HCT116 (cell line): ENCODE measurements around the gene CCDC57. TPM values are rescaled to one million over a fixed set of nuclear protein-coding genes. Genes with fewer than 3 reads are reported as not detected.
A peak's percentile ranks its signal among the peaks of the same experiment; 100 is the strongest.

Source experiments
- ATAC-seq: fragments of 200-7000 bp; cut with Tn5 transposase; 2 replicates; pipeline ENCODE4 v1.9.1; 2020; ENCODE audit warnings: mild to moderate bottlenecking, moderate library complexity
- BruUV-seq: library from RNA; stranded (reverse); fragments of 400-500 nt; replicated peaks from 2 replicates; lab custom pipeline; 2021; lab: Mats Ljungman, UMichigan
- CTCF ChIA-PET: fragments of 300-600 bp; sonication (Branson Sonifier 250); formaldehyde crosslinking; loops from one replicate; lab custom pipeline; 2021; ENCODE audit warnings: antibody characterized with exemption; lab: Charles Lee
- POLR2A ChIA-PET: fragments of 300-600, 350-600 bp; sonication (Branson Sonifier 250); formaldehyde crosslinking; loops from one replicate; lab custom pipeline; 2021; ENCODE audit warnings: antibody characterized with exemption; lab: Charles Lee
- RAD21 ChIA-PET, 2 experiments: fragments of 300-600 bp; sonication (Branson Sonifier 250); formaldehyde crosslinking; loops; one replicate each; lab custom pipeline; 2023; ENCODE audit warnings: low total read pairs in 2 of 2; ENCODE audit not compliant: uncharacterized antibody in 2 of 2, unreplicated experiment in 2 of 2, low non-redundant PET in 1 of 2; lab: Charles Lee
- DNase-seq: peaks from one replicate; pipeline ENCODE4 v3.0.0-alpha.2; 2010; ENCODE audit warnings: low read depth, low spot score
- H2AFZ ChIP-seq: fragments of 200-600 bp; shearing (Covaris generic), sonication (generic); 2 replicates; pipeline ENCODE4 v1.6.1; 2017; ENCODE audit warnings: low read depth, mixed run types, mixed read lengths, antibody characterized with exemption, low read length; ENCODE audit not compliant: poor library complexity, severe bottlenecking
- H3K27ac ChIP-seq: 2 replicates; pipeline ENCODE4 v1.5.1; 2012; ENCODE audit warnings: low read depth, low read length
- H3K27me3 ChIP-seq: fragments of 200-600 bp; sonication (generic); 2 replicates; pipeline ENCODE4 v1.6.1; 2016; ENCODE audit warnings: mixed run types, low read length, mixed read lengths; ENCODE audit not compliant: insufficient read depth
- H3K36me3 ChIP-seq, 2 experiments: fragments of 200-500 bp in 1 of 2; fragments of 200-600 bp in 1 of 2; sonication (Bioruptor generic) in 1 of 2; sonication (generic) in 1 of 2; 2 replicates each; pipeline versions ENCODE4 v1.5.1 to v1.6.1; 2014 to 2016; ENCODE audit warnings: low read length in 2 of 2, inconsistent platforms in 1 of 2, mixed read lengths in 1 of 2, mixed run types in 1 of 2; ENCODE audit not compliant: insufficient read depth in 2 of 2, control insufficient read depth in 1 of 2
- H3K4me1 ChIP-seq, 2 experiments: fragments of 200-600 bp in 1 of 2; sonication (generic) in 1 of 2; 2 replicates each; pipeline versions ENCODE4 v1.5.1 to v1.6.1; 2012 to 2017; ENCODE audit warnings: low read length in 2 of 2, inconsistent platforms in 1 of 2, mild to moderate bottlenecking in 1 of 2, mixed read lengths in 1 of 2, mixed run types in 1 of 2, moderate library complexity in 1 of 2; ENCODE audit not compliant: insufficient read depth in 2 of 2, control insufficient read depth in 1 of 2
- H3K4me2 ChIP-seq: fragments of 200-600 bp; sonication (generic); 2 replicates; pipeline ENCODE4 v1.6.1; 2017; ENCODE audit warnings: mixed run types, low read length, mixed read lengths
- H3K4me3 ChIP-seq, 2 experiments: fragments of 200-600 bp in 1 of 2; sonication (generic) in 1 of 2; replicated peaks in 1 of 2; 2 replicates each; pipeline ENCODE4 v1.5.1; 2011 to 2016; ENCODE audit warnings: low read length in 2 of 2, control low read depth in 1 of 2, low read depth in 1 of 2, mild to moderate bottlenecking in 1 of 2, mixed read lengths in 1 of 2, mixed run types in 1 of 2
- H3K79me2 ChIP-seq: fragments of 200-600 bp; sonication (generic); 2 replicates; pipeline ENCODE4 v1.6.1; 2017; ENCODE audit warnings: mild to moderate bottlenecking, mixed run types, low read length, moderate library complexity, mixed read lengths; ENCODE audit not compliant: insufficient read depth
- H3K9ac ChIP-seq: fragments of 200-600 bp; sonication (generic); 2 replicates; pipeline ENCODE4 v1.6.1; 2016; ENCODE audit warnings: low read length, mixed read lengths
- H3K9me2 ChIP-seq: fragments of 200-600 bp; sonication (generic), shearing (Covaris generic); 2 replicates; pipeline ENCODE4 v1.6.1; 2017; ENCODE audit warnings: mixed run types, mild to moderate bottlenecking, moderate library complexity; ENCODE audit not compliant: insufficient read depth
- H3K9me3 ChIP-seq, 2 experiments: fragments of 200-500 bp in 1 of 2; fragments of 200-600 bp in 1 of 2; sonication (Bioruptor generic) in 1 of 2; sonication (generic) in 1 of 2; 2 replicates each; pipeline ENCODE4 v1.6.1; 2014 to 2017; ENCODE audit warnings: low read length in 2 of 2, mixed read lengths in 2 of 2, inconsistent platforms in 1 of 2, low read depth in 1 of 2, mild to moderate bottlenecking in 1 of 2, mixed run types in 1 of 2, moderate library complexity in 1 of 2; ENCODE audit not compliant: control insufficient read depth in 1 of 2, insufficient read depth in 1 of 2
- H4K20me1 ChIP-seq: fragments of 200-600 bp; sonication (generic), shearing (Covaris generic); 2 replicates; pipeline ENCODE4 v1.6.1; 2017; ENCODE audit warnings: mixed run types, mild to moderate bottlenecking, moderate library complexity; ENCODE audit not compliant: insufficient read depth
- CEBPB ChIP-seq: IDR thresholded peaks from 2 replicates; pipeline ENCODE4 v1.6.1; 2012; ENCODE audit warnings: low read depth
- EGR1 ChIP-seq: IDR thresholded peaks from 2 replicates; pipeline ENCODE4 v1.6.1; 2012; ENCODE audit warnings: low read depth
- ELF1 ChIP-seq: IDR thresholded peaks from 2 replicates; pipeline ENCODE4 v1.6.1; 2012; ENCODE audit warnings: low read depth, borderline replicate concordance
- EZH2 ChIP-seq: fragments of 200-600 bp; sonication (generic); IDR thresholded peaks from 2 replicates; pipeline ENCODE4 v1.6.1; 2017; ENCODE audit warnings: antibody characterized with exemption, mixed run types
- FOSL1 ChIP-seq: IDR thresholded peaks from 2 replicates; pipeline ENCODE4 v1.6.1; 2012; ENCODE audit warnings: low read depth
- POLR2A ChIP-seq: IDR thresholded peaks from 2 replicates; pipeline ENCODE4 v1.7.0; 2011; ENCODE audit warnings: borderline replicate concordance; ENCODE audit not compliant: insufficient read depth, insufficient read length; ENCODE audit errors: extremely low read depth
- POLR2AphosphoS5 ChIP-seq: IDR thresholded peaks from 2 replicates; pipeline ENCODE4 v1.6.1; 2011; ENCODE audit warnings: mild to moderate bottlenecking, low read depth, low read length, moderate library complexity
- RAD21 ChIP-seq: IDR thresholded peaks from 2 replicates; pipeline ENCODE4 v1.6.1; 2012; ENCODE audit warnings: low read depth, mild to moderate bottlenecking
- SIN3A ChIP-seq: IDR thresholded peaks from 2 replicates; pipeline ENCODE4 v1.6.1; 2012; ENCODE audit warnings: low read depth
- TCF7L2 ChIP-seq: IDR thresholded peaks from 2 replicates; pipeline ENCODE4 v1.7.0; 2011; ENCODE audit warnings: borderline replicate concordance, inconsistent platforms; ENCODE audit not compliant: insufficient read depth, insufficient read length; ENCODE audit errors: extremely low read depth
- YY1 ChIP-seq: IDR thresholded peaks from 2 replicates; pipeline ENCODE4 v1.6.1; 2011; ENCODE audit warnings: low read length, low read depth, moderate library complexity, mild to moderate bottlenecking; ENCODE audit not compliant: insufficient replicate concordance; ENCODE audit errors: extremely low read depth
- intact Hi-C: fragments of 100-400 bp; cut with micrococcal nuclease; formaldehyde crosslinking; loops from 2 replicates; pipeline ENCODE4 v1.10.0; 2022
- total RNA-seq: library from RNA; stranded (reverse); gene quantifications from one replicate; pipeline ENCODE4 v1.2.1, GENCODE V29; 2021; ENCODE audit not compliant: unreplicated experiment
- TF ChIP-seq, protein P1 (sequence below), 3 experiments: fragments of 200-600 bp in 1 of 3; sonication (generic) in 1 of 3; IDR thresholded peaks in 2 of 3; conservative IDR thresholded peaks in 1 of 3; 2 replicates each; pipeline ENCODE4 v1.5.1; 2012 to 2017; ENCODE audit warnings: low read depth in 2 of 3, low read length in 2 of 3, antibody characterized with exemption in 1 of 3, borderline replicate concordance in 1 of 3, control low read depth in 1 of 3, mild to moderate bottlenecking in 1 of 3, mixed read lengths in 1 of 3, mixed run types in 1 of 3, moderate library complexity in 1 of 3; ENCODE audit not compliant: insufficient read depth in 1 of 3
- TF ChIP-seq, protein P2 (sequence below): IDR thresholded peaks from 2 replicates; pipeline ENCODE4 v1.6.1; 2012
- TF ChIP-seq, protein P3 (sequence below): IDR thresholded peaks from 2 replicates; pipeline ENCODE4 v1.6.1; 2012
- TF ChIP-seq, protein P4 (sequence below): IDR thresholded peaks from 2 replicates; pipeline ENCODE4 v1.6.1; 2011; ENCODE audit warnings: mild to moderate bottlenecking, low read length, moderate library complexity; ENCODE audit not compliant: insufficient replicate concordance; ENCODE audit errors: extremely low read depth

Gene CCDC57
- total RNA-seq, 1 experiment from 2014 or later, result 143 TPM

DNA sequence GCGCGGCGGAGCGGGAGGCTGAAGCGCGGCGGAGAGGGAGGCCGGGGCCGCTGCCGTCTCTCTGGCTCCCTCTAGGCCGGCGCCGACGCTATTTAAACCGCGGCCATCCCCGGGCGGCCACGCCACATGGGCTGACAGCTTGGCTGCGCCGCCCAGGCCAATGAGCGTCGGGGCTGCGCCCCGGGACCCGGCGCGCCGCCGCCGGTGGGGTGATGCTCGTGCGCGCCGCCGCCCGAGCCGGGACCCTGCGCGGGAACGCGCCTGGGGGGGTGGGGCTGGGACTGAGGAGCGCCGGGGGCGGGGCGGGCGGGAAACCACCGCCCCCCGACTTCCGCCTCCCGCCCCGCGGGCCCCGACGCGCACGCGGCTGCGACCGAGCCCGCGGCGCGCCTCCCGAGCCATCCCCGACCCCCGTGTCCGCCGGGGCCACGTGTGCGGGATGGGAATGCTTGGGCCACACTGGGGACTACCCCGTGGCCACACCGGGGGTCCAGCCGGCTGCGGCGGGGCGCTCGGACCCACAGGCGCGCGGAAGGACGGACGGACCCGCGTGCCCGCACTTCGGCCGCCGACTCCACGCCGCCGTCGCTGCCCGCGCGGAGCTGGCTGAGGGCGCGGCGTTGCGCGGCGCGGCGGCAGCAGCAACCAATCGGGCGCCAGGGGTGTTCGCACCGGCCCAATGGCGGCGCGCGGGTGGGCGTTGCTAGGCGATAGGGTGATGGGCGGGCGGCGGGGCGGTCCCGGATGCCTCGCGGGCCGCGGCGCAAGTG lies 114.3 kb downstream of the CCDC57 start, which contains the start of gene FASN:
FASN (minus strand) TSS at position 68 of the 770 bp plus-strand sequence. CDS start 1,791 bp downstream, outside the sequence.
- H2AFZ ChIP-seq, result no peak within 1 kb of the TSS
- peak; percentile 91 for DNase-seq

More for the DNA sequence above, 114.3 kb downstream of the CCDC57 start, which contains the start of gene FASN:
- Histone ChIP-seq H3K9me2 (no peaks in the 10 kb centered on the region), H3K27ac (peak within 1 kb of the TSS; percentile 99), H3K4me3 (peak within 1 kb of the TSS; percentile 82 to 93), H3K9me3 (no peaks in the 10 kb centered on the region), H3K27me3 (no peaks in the 10 kb centered on the region)
- RAD21 ChIA-PET, result no interaction called here
- TF ChIP-seq EZH2, result no peak
- TF ChIP-seq POLR2AphosphoS5, result peak; percentile 94
- TF ChIP-seq, protein P1, sequence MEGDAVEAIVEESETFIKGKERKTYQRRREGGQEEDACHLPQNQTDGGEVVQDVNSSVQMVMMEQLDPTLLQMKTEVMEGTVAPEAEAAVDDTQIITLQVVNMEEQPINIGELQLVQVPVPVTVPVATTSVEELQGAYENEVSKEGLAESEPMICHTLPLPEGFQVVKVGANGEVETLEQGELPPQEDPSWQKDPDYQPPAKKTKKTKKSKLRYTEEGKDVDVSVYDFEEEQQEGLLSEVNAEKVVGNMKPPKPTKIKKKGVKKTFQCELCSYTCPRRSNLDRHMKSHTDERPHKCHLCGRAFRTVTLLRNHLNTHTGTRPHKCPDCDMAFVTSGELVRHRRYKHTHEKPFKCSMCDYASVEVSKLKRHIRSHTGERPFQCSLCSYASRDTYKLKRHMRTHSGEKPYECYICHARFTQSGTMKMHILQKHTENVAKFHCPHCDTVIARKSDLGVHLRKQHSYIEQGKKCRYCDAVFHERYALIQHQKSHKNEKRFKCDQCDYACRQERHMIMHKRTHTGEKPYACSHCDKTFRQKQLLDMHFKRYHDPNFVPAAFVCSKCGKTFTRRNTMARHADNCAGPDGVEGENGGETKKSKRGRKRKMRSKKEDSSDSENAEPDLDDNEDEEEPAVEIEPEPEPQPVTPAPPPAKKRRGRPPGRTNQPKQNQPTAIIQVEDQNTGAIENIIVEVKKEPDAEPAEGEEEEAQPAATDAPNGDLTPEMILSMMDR (IDR thresholded peaks at IDR 0.05 in 2 of 3, conservative IDR thresholded peaks at IDR 0.05 in 1 of 3; ENCODE audit: borderline replicate concordance in 1 of 3, insufficient read depth in 1 of 3, low read depth in 2 of 3, low read length in 2 of 3), result peak in 2 of 3 experiments; percentile 16 to 35; a peak in 3 of 6 replicates
- no peak for TF ChIP-seq ELF1
- no peak for TF ChIP-seq CEBPB
- TF ChIP-seq, protein P2, sequence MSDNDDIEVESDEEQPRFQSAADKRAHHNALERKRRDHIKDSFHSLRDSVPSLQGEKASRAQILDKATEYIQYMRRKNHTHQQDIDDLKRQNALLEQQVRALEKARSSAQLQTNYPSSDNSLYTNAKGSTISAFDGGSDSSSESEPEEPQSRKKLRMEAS, result peak; percentile 89
- TF ChIP-seq, protein P3, sequence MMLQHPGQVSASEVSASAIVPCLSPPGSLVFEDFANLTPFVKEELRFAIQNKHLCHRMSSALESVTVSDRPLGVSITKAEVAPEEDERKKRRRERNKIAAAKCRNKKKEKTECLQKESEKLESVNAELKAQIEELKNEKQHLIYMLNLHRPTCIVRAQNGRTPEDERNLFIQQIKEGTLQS, result no peak
- TF ChIP-seq RAD21, result no peak
- TF ChIP-seq, protein P4, sequence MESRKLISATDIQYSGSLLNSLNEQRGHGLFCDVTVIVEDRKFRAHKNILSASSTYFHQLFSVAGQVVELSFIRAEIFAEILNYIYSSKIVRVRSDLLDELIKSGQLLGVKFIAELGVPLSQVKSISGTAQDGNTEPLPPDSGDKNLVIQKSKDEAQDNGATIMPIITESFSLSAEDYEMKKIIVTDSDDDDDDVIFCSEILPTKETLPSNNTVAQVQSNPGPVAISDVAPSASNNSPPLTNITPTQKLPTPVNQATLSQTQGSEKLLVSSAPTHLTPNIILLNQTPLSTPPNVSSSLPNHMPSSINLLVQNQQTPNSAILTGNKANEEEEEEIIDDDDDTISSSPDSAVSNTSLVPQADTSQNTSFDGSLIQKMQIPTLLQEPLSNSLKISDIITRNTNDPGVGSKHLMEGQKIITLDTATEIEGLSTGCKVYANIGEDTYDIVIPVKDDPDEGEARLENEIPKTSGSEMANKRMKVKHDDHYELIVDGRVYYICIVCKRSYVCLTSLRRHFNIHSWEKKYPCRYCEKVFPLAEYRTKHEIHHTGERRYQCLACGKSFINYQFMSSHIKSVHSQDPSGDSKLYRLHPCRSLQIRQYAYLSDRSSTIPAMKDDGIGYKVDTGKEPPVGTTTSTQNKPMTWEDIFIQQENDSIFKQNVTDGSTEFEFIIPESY, result peak; percentile 14
- peak; percentile 86 for TF ChIP-seq YY1
- TF ChIP-seq POLR2A, result peak; percentile 94
- TF ChIP-seq SIN3A, result peak; percentile 98
- no peak for TF ChIP-seq TCF7L2
- no peak for TF ChIP-seq FOSL1
- TF ChIP-seq EGR1, result no peak
- TF ChIP-seq, all 23 proteins: peak for 7
- Histone ChIP-seq H3K79me2 (peaks cover 54% of the 10 kb centered on the region), H3K4me2 (peak within 1 kb of the TSS; percentile 94), H3K4me1 (peaks cover 21 to 50% of the 10 kb centered on the region in 2 experiments), H3K36me3 (peaks cover 25 to 46% of the 10 kb centered on the region in 2 experiments; a peak in 3 of 4 replicates), H3K9ac (peak within 1 kb of the TSS; percentile 98), H4K20me1 (peaks cover 3% of the 10 kb centered on the region; the same call in 1 of the 2 replicates)
- intact Hi-C loops, result loop anchor here (2.0 kb wide), 1 partner anchor 62 kb away; the partner anchor contains the start of gene DCXR
- ChIA-PET POLR2A (interaction anchor here (0.5 to 1.9 kb wide), 9 partner anchors 8 to 194 kb away, joined by 3 to 11 read pairs (median 4); partner anchors contain the start of gene DCXR), CTCF (interaction anchor here (1.0 to 1.5 kb wide), 5 partner anchors 8 to 139 kb away, joined by 3 to 9 read pairs (median 4); partner anchors contain the start of genes DCXR and RAC3)
- no TSS peak for BruUV-seq
- ATAC-seq, result peak; percentile 82
